ENCODE results near the gene CMC2. TPM values are rescaled to one million over a fixed set of nuclear protein-coding genes. Genes with fewer than 3 reads are reported as not detected.
A peak's percentile ranks its signal among the peaks of the same experiment; 100 is the strongest.

Gene CMC2
- total and polyA plus RNA-seq, 8 donors = 10.4 to 149 (median 80.6) TPM

DNA sequence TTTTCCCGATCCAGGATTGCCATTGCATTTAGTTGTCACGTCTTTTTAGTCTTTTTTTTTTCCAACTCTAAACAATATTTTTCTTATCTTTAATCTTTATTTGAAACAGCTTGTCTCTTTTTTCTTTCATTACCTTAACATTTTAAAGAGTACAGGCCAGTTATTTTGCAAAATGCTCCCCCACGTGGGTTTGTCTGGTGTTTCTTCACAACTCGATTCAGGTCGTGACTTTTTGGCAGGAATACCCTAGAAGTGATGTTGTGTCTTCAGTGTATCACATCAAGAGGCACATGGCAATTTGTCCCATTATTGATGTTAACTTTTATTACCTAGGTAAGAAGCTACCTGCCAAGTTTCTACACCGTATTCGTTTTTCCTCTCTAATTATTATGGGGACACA is 17.9 kb downstream of the CMC2 start:
- H3K9me3 ChIP-seq = no peaks in the 10 kb centered on the region
- TF ChIP-seq POLR2AphosphoS5 (IDR thresholded peaks at IDR 0.05) (no peak), CTCF (IDR thresholded peaks at IDR 0.05) (no peak), EP300 (IDR thresholded peaks at IDR 0.05) (no peak), POLR2A (IDR thresholded peaks at IDR 0.05) (no peak)
- H3K4me1 ChIP-seq = peaks cover 0 to 57% (median 33%) of the 10 kb centered on the region in 4 donors
- no peaks in the 10 kb centered on the region for H3K27me3 ChIP-seq
- H3K4me3 ChIP-seq = no peak overlapping the region
- H3K36me3 ChIP-seq = peaks cover 0 to 6% (median 0%) of the 10 kb centered on the region in 4 donors
- no peak for DNase-seq
- 65 to 72% (median 67%) methylated on average over 7 of the region's 7 CpGs for WGBS, 5 donors
- no peak overlapping the region for H3K27ac ChIP-seq
- intact Hi-C loops (cut with DNase I; ENCODE audit: low total_unique reads) = no loop called here

DNA sequence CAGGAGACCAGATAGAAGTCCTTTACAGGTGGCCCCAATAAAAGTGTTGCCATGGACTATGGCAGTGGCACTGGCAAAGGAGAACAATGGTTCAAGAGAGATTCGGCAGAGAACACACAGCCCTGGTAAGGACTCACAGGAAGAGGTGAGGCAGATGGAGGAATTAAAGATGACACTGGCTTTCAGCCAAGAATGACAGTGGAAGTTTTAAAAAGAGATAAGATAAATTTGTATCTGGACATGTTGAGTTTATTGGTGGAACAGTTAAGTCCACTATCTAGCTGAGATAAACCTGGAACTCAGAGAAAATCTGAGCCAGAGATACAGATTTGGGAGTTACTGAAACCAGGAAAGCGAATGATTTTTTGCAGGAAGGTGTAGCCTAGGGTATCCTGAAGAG is 20.1 kb downstream of the CMC2 start:
- TF ChIP-seq EP300 (IDR thresholded peaks at IDR 0.05) (no peak), POLR2AphosphoS5 (IDR thresholded peaks at IDR 0.05) (no peak), CTCF (IDR thresholded peaks at IDR 0.05) (no peak), POLR2A (IDR thresholded peaks at IDR 0.05) (no peak)
- intact Hi-C loops (cut with DNase I; ENCODE audit: low total_unique reads) = no loop called here
- peaks cover 0 to 38% (median 24%) of the 10 kb centered on the region in 4 donors for H3K4me1 ChIP-seq

DNA sequence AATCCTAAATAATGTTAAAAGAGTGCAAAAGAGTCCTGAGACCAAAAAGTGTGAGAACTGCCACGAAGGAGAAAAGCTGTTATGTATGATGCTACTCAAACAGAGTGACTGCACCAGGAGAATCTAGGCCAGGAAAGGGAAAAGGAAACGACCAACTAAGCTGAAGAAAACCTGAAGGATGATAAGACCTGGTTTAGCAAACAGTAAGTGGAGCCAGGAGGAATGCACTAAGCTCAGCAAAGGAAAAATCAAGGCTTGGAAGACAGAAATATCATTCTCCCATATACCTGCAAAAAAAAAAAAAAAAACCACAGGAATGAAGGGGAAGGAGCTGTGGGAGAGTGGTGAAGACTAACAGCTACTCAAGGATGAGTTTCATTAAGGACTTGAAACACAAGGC is 21.1 kb downstream of the CMC2 start:
- Histone ChIP-seq H3K36me3 (peaks cover 0 to 2% (median 0%) of the 10 kb centered on the region in 4 donors), H3K27me3 (no peaks in the 10 kb centered on the region), H3K4me1 (peaks cover 0 to 39% (median 21%) of the 10 kb centered on the region in 4 donors), H3K9me3 (no peaks in the 10 kb centered on the region), H3K4me3 (no peak overlapping the region), H3K27ac (peak overlapping the region in 3 of 5 donors; percentile 15 to 34 (median 17))
- no peak for TF ChIP-seq POLR2A (IDR thresholded peaks at IDR 0.05)
- TF ChIP-seq POLR2AphosphoS5 (IDR thresholded peaks at IDR 0.05) = peak in 1 of 3 donors; percentile 14
- no peak for DNase-seq
- intact Hi-C loops (cut with DNase I; ENCODE audit: low total_unique reads) = no loop called here
- 19 to 43% (median 32%) methylated on average over 2 of the region's 2 CpGs for WGBS, 5 donors

More for the DNA sequence above, 20.1 kb downstream of the CMC2 start:
- DNase-seq = no peak
- Histone ChIP-seq H3K27ac (no peak overlapping the region), H3K36me3 (peaks cover 0 to 6% (median 0%) of the 10 kb centered on the region in 4 donors), H3K9me3 (no peaks in the 10 kb centered on the region), H3K27me3 (no peaks in the 10 kb centered on the region), H3K4me3 (no peak overlapping the region)
- 49 to 78% (median 66%) methylated on average over 2 of the region's 2 CpGs for WGBS, 5 donors

- H3K36me3 ChIP-seq = peaks cover 6 to 10% (median 8%) of the 10 kb centered on the region in 4 donors
- peak in 1 of 2 donors; percentile 9 for DNase-seq
- peaks cover 0 to 33% (median 19%) of the 10 kb centered on the region in 4 donors for H3K4me1 ChIP-seq
- intact Hi-C loops (cut with DNase I; ENCODE audit: low total_unique reads) = no loop called here
- TF ChIP-seq CTCF (IDR thresholded peaks at IDR 0.05) (no peak), EP300 (IDR thresholded peaks at IDR 0.05) (no peak), POLR2A (IDR thresholded peaks at IDR 0.05) (no peak), POLR2AphosphoS5 (IDR thresholded peaks at IDR 0.05) (no peak)
- no peak overlapping the region for H3K27ac ChIP-seq
- H3K4me3 ChIP-seq = no peak overlapping the region
- WGBS, 5 donors = 82 to 92% (median 89%) methylated on average over 6 of the region's 6 CpGs
- H3K27me3 ChIP-seq = no peaks in the 10 kb centered on the region
- no peaks in the 10 kb centered on the region for H3K9me3 ChIP-seq
These were observed 22.4 kb downstream of the CMC2 start for GRCh38 chr16:80984124-80984892.

DNA sequence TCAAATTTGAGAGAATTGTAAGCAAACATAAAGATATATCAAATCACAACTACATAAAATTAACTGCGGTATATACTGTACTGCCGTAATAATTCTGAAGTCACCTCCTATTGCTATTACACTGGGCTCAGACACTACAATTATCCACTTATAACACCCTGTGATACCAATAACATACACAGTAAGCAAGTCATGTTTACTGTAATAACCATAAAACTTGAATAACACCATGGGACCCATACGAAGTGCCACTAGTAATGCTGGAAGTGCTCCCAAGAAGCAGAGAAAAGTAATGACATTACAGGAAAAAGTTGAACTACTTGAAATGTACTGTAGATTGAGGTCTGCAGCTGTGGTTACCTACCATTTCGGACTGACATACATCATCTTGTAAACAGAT is 24.0 kb downstream of the CMC2 start:
- intact Hi-C loops (cut with DNase I; ENCODE audit: low total_unique reads) = no loop called here
- Histone ChIP-seq H3K4me1 (peaks cover 0 to 30% (median 15%) of the 10 kb centered on the region in 4 donors), H3K27ac (no peak overlapping the region), H3K27me3 (no peaks in the 10 kb centered on the region), H3K36me3 (peaks cover 10 to 25% (median 24%) of the 10 kb centered on the region in 4 donors), H3K9me3 (no peaks in the 10 kb centered on the region), H3K4me3 (no peak overlapping the region)
- no peak for DNase-seq
- TF ChIP-seq CTCF (IDR thresholded peaks at IDR 0.05) (no peak), POLR2AphosphoS5 (IDR thresholded peaks at IDR 0.05) (no peak), EP300 (IDR thresholded peaks at IDR 0.05) (no peak), POLR2A (IDR thresholded peaks at IDR 0.05) (no peak)
- 72 to 74% (median 73%) methylated on average over 4 of the region's 4 CpGs for WGBS, 5 donors
